K562 (cell line): ENCODE measurements around the gene EDARADD. TPM values are rescaled to one million over a fixed set of nuclear protein-coding genes. Genes with fewer than 3 reads are reported as not detected.

Experiments used
- CBFA2T3 ChIP-seq: fragments of 450-650 bp; IDR thresholded peaks from 2 replicates; pipeline ENCODE4 v1.6.1; 2017
- CBX1 ChIP-seq: sonication (generic); IDR thresholded peaks from 2 replicates; pipeline ENCODE4 v1.6.1; 2016; ENCODE audit warnings: antibody characterized with exemption, low read depth, mild to moderate bottlenecking
- MAFG ChIP-seq: fragments of 450-650 bp; conservative IDR thresholded peaks from 2 replicates; pipeline ENCODE4 v1.6.1; 2016; ENCODE audit warnings: missing genetic modification characterization, missing compliant biosample characterization
- NR3C1 ChIP-seq: sonication (generic); formaldehyde crosslinking; IDR thresholded peaks from 2 replicates; pipeline ENCODE4 v1.8.1; 2022; ENCODE audit warnings: missing genetic modification reagents
- SAFB2 ChIP-seq: fragments of 200-400 bp; formaldehyde crosslinking; IDR thresholded peaks from 2 replicates; pipeline ENCODE4 v1.6.1; 2018; ENCODE audit warnings: borderline replicate concordance, low read length, low read depth, moderate library complexity; ENCODE audit not compliant: severe bottlenecking
- ZBTB40 ChIP-seq, 2 experiments: fragments of 450-650 bp in 1 of 2; sonication (generic) in 1 of 2; formaldehyde crosslinking in 1 of 2; IDR thresholded peaks; 2 replicates each; pipeline versions ENCODE4 v1.7.1 to v1.9.0; 2016 to 2022; ENCODE audit warnings: inconsistent platforms in 1 of 2, mild to moderate bottlenecking in 1 of 2, missing genetic modification reagents in 1 of 2
- ZNF12 ChIP-seq: sonication (generic); formaldehyde crosslinking; IDR thresholded peaks from 2 replicates; pipeline ENCODE4 v1.4.0; 2020; ENCODE audit warnings: mild to moderate bottlenecking, missing genetic modification reagents
- ZNF3 ChIP-seq: fragments of 250-450 bp; sonication (Bioruptor Pico); IDR thresholded peaks from 2 replicates; pipeline ENCODE4 v1.5.0; 2021; ENCODE audit warnings: mild to moderate bottlenecking, moderate library complexity
- ZNF740 ChIP-seq, 3 experiments: fragments of 200-800 bp in 1 of 3; sonication (Bioruptor generic) in 1 of 3; sonication (generic) in 1 of 3; formaldehyde crosslinking in 1 of 3; IDR thresholded peaks; 2 replicates each; pipeline versions ENCODE4 v1.6.1 to v1.8.0; 2016 to 2022; ENCODE audit warnings: mild to moderate bottlenecking in 2 of 3, missing compliant biosample characterization in 2 of 3, missing genetic modification characterization in 2 of 3, missing genetic modification reagents in 1 of 3
- polyA plus RNA-seq, 8 experiments: library from polyadenylated mRNA; depleted of rRNA in 4 of 8; stranded (reverse) in 5 of 8; unstranded in 3 of 8; fragments of >200 nt; fragmentation: Nextera tagmentation in 2 of 8; fragmentation: Illumina TruSeq in 1 of 8; extraction: Ambion mirVana in 2 of 8; extraction: Trizol in 1 of 8; gene quantifications; 2 replicates each; pipeline versions ENCODE4 v1.2.1 to v1.2.3, GENCODE V29; 2011 to 2014; ENCODE audit warnings: inconsistent platforms in 1 of 8, missing spikeins in 1 of 8
- total RNA-seq, 7 experiments: library from RNA; depleted of rRNA in 6 of 7; stranded (reverse); fragments of >200 nt in 6 of 7; fragmentation: Illumina TruSeq in 2 of 7; extraction: Trizol in 2 of 7; gene quantifications; 2 replicates each; pipeline versions ENCODE4 v1.2.1 to v1.2.3, GENCODE V29; 2011 to 2021; ENCODE audit warnings: low replicate concordance in 1 of 7
- TF ChIP-seq, protein P1 (sequence below): fragments of 250-450 bp; sonication (Bioruptor Pico); IDR thresholded peaks from 2 replicates; pipeline ENCODE4 v1.8.0; 2022; ENCODE audit warnings: moderate library complexity, mild to moderate bottlenecking, inconsistent platforms
- TF ChIP-seq, protein P2 (sequence below): fragments of 150-350 bp; conservative IDR thresholded peaks from 2 replicates; pipeline ENCODE4 v1.6.1; 2014; ENCODE audit warnings: low read length

The EDARADD gene
- total and polyA plus RNA-seq, 9 of the 15 experiments (the other 6 are each of a cell fraction or from before 2014, with no cell fraction given), result 0.46 to 32.4 (median 20.6) TPM

GRCh38 chr1:236524142-236524894, 130.2 kb downstream of the EDARADD start (continued):
- TF ChIP-seq ZNF740 (CRISPR knock-in tag; IDR thresholded peaks at IDR 0.05), result peak; percentile 61; the same call in 1 of the 2 replicates
- TF ChIP-seq ZNF740 (tag; IDR thresholded peaks at IDR 0.05), result no peak
- no peak for TF ChIP-seq ZNF12 (CRISPR knock-in tag)
- TF ChIP-seq NR3C1 (CRISPR knock-in tag), result no peak
- peak; percentile 54 for TF ChIP-seq ZBTB40 (IDR thresholded peaks at IDR 0.05)
- no peak for TF ChIP-seq ZBTB40 (CRISPR knock-in tag; IDR thresholded peaks at IDR 0.05)
- peak; percentile 87 for TF ChIP-seq MAFG (tag)
- TF ChIP-seq, protein P1, sequence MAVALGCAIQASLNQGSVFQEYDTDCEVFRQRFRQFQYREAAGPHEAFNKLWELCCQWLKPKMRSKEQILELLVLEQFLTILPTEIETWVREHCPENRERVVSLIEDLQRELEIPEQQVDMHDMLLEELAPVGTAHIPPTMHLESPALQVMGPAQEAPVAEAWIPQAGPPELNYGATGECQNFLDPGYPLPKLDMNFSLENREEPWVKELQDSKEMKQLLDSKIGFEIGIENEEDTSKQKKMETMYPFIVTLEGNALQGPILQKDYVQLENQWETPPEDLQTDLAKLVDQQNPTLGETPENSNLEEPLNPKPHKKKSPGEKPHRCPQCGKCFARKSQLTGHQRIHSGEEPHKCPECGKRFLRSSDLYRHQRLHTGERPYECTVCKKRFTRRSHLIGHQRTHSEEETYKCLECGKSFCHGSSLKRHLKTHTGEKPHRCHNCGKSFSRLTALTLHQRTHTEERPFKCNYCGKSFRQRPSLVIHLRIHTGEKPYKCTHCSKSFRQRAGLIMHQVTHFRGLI (CRISPR knock-in tag), result peak; percentile 65; the same call in 1 of the 2 replicates
- no peak for TF ChIP-seq CBFA2T3
- TF ChIP-seq CBX1, result no peak; the same call in 1 of the 2 replicates
- no peak for TF ChIP-seq SAFB2
- TF ChIP-seq, protein P2, sequence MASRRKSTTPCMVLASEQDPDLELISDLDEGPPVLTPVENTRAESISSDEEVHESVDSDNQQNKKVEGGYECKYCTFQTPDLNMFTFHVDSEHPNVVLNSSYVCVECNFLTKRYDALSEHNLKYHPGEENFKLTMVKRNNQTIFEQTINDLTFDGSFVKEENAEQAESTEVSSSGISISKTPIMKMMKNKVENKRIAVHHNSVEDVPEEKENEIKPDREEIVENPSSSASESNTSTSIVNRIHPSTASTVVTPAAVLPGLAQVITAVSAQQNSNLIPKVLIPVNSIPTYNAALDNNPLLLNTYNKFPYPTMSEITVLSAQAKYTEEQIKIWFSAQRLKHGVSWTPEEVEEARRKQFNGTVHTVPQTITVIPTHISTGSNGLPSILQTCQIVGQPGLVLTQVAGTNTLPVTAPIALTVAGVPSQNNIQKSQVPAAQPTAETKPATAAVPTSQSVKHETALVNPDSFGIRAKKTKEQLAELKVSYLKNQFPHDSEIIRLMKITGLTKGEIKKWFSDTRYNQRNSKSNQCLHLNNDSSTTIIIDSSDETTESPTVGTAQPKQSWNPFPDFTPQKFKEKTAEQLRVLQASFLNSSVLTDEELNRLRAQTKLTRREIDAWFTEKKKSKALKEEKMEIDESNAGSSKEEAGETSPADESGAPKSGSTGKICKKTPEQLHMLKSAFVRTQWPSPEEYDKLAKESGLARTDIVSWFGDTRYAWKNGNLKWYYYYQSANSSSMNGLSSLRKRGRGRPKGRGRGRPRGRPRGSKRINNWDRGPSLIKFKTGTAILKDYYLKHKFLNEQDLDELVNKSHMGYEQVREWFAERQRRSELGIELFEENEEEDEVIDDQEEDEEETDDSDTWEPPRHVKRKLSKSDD, result no peak
- TF ChIP-seq ZNF3 (CRISPR knock-in tag), result no peak
